Activated CD4-positive, alpha-beta memory T cell treated with anti-CD3 and anti-CD28 coated beads, Interleukin-2, amount 10 ng/mL, durations not matched to agents 7 days and 5 days (primary cell): ENCODE data around the gene ATP10A. TPM values are rescaled to one million over a fixed set of nuclear protein-coding genes. Genes with fewer than 3 reads are reported as not detected.

ENCODE experiments used
- CTCF ChIA-PET: fragments of 350-600 bp; sonication (Branson Sonifier 250); formaldehyde crosslinking; loops from one replicate; lab custom pipeline; 2021; ENCODE audit warnings: antibody characterized with exemption, inconsistent platforms; lab: Charles Lee
- POLR2A ChIA-PET: fragments of 350-600 bp; sonication (Branson Sonifier 250); formaldehyde crosslinking; loops from one replicate; lab custom pipeline; 2021; ENCODE audit warnings: antibody characterized with exemption; lab: Charles Lee
- DNase-seq: peaks from one replicate; pipeline ENCODE4 v3.0.0-alpha.2; 2020
- H3K27ac Mint-ChIP-seq: one replicate; pipeline ENCODE4 v1.8.0; 2021; ENCODE audit warnings: mild to moderate bottlenecking, mixed read lengths
- H3K27me3 Mint-ChIP-seq: one replicate; pipeline ENCODE4 v1.8.0; 2021; ENCODE audit warnings: mixed read lengths
- H3K36me3 Mint-ChIP-seq: one replicate; pipeline ENCODE4 v1.8.0; 2021; ENCODE audit warnings: low read depth, mixed read lengths
- H3K4me1 Mint-ChIP-seq: one replicate; pipeline ENCODE4 v1.8.0; 2021; ENCODE audit warnings: mixed read lengths
- H3K4me3 Mint-ChIP-seq: one replicate; pipeline ENCODE4 v1.8.0; 2021; ENCODE audit warnings: mild to moderate bottlenecking, mixed read lengths
- H3K9me3 Mint-ChIP-seq: one replicate; pipeline ENCODE4 v1.8.0; 2021; ENCODE audit warnings: mixed read lengths
- total RNA-seq, 2 experiments: library from RNA; stranded (reverse); gene quantifications; one replicate each; pipeline ENCODE4 v1.2.3, GENCODE V29; 2021

The ATP10A gene
- total RNA-seq = 10 to 100 TPM; 35.8 to 36.5 TPM

DNA sequence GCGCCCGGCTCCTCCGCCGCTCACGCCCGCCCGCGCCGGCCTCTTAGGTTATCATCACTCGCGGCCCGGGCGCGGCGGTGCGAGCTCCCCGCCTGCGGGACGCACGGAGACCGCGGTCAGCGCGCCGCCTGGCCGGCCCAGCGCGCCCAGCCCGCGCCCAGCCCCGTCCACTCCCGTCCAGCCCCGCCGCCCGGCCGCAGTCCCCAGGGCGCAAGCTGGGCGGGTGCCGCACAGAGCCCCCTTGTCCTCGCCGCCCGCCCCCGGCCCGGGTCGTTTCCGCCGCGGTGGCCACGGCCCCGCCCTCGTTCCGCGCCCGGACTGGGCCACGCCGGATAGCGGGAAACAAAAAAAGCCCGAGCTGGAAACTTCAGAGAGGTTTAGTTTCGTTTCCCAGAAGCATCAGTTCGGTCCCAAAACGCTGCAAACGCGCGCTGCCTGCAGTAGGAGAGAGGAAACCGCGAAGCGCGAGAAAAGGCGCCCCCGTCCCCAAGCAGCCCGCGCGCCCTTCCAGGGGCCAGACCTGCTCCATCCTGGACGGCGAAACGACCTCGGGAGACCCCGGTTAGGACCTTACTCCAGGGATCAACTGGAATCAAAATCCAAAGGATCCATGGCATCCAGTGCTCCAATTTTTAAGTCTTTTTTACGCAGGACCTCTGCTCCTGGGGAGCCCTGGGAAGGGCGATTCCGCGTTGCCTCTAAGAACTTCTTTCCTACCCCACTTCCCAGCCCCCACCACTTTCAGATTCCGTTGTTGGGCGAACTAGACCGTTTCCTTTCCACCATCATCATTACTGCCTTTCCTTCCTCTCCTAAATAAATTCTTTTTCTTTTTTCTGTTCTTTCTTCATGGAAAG lies at the start of gene ATP10A:
TSS of gene ATP10A (minus strand) at position 217 of the 857 bp plus-strand sequence. CDS start 231 bp downstream, outside the sequence.
- peaks cover 12% of the 10 kb centered on the region for H3K27me3 Mint-ChIP-seq
- CTCF ChIA-PET = interaction anchor here (0.9 to 2.3 kb wide), 2 partner anchors 71 to 80 kb away, joined by 5 to 7 read pairs; no protein-coding TSS in a partner anchor
- POLR2A ChIA-PET = interaction anchor here (0.7 to 5.9 kb wide), 7 partner anchors 10 to 79 kb away, joined by 3 to 124 read pairs (median 7); no protein-coding TSS in a partner anchor
- H3K4me3 Mint-ChIP-seq = peak within 1 kb of the TSS; percentile 93
- peaks cover 34% of the 10 kb centered on the region for H3K4me1 Mint-ChIP-seq
- H3K27ac Mint-ChIP-seq = peak within 1 kb of the TSS; percentile 85
- peaks cover 27% of the 10 kb centered on the region for H3K36me3 Mint-ChIP-seq
- H3K9me3 Mint-ChIP-seq = no peaks in the 10 kb centered on the region
- DNase-seq = peak; percentile 70

GRCh38 chr15:25912035-25912434 lies 48.9 kb upstream of the ATP10A start:
- POLR2A ChIA-PET = interaction anchor here (0.8 kb wide), 1 partner anchor 53 kb away, joined by 3 read pairs; no protein-coding TSS in a partner anchor

DNA sequence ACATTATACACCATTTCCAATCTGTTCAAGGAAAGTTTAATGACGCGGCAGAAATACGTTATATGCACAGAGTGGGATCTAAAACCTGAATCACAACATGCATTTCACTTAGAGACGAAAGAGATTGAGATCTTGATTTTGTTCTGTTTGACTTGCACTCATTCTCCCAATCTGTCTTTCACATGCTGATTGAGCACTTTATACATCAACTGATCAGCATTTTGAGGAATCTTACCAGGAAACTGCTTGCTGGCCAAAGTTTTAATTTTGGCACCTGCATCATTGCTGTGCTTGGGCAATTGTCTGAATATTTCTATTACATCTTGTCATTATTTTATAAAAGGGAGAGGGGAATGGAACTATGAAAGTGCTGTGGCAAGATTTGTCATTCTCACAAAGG lies 47.7 kb upstream of the ATP10A start:
- DNase-seq = no peak
- Mint-ChIP-seq H3K4me1 (no peaks in the 10 kb centered on the region), H3K9me3 (no peaks in the 10 kb centered on the region), H3K27me3 (peaks cover 4% of the 10 kb centered on the region), H3K27ac (no peak overlapping the region), H3K4me3 (no peak overlapping the region), H3K36me3 (no peaks in the 10 kb centered on the region)
- POLR2A ChIA-PET = no interaction called here
- CTCF ChIA-PET = no interaction called here

More at GRCh38 chr15:25912035-25912434, 48.9 kb upstream of the ATP10A start:
- no peak overlapping the region for H3K4me3 Mint-ChIP-seq
- no peaks in the 10 kb centered on the region for H3K36me3 Mint-ChIP-seq
- CTCF ChIA-PET = interaction anchor here (1.3 kb wide), 1 partner anchor 22 kb away, joined by 4 read pairs; no protein-coding TSS in a partner anchor
- peaks cover 8% of the 10 kb centered on the region for H3K27me3 Mint-ChIP-seq
- no peaks in the 10 kb centered on the region for H3K9me3 Mint-ChIP-seq
- no peaks in the 10 kb centered on the region for H3K4me1 Mint-ChIP-seq
- no peak overlapping the region for H3K27ac Mint-ChIP-seq
- no peak for DNase-seq

- Mint-ChIP-seq H3K4me3 (no peak overlapping the region), H3K4me1 (no peaks in the 10 kb centered on the region), H3K27me3 (no peaks in the 10 kb centered on the region), H3K27ac (no peak overlapping the region), H3K36me3 (no peaks in the 10 kb centered on the region), H3K9me3 (no peaks in the 10 kb centered on the region)
- POLR2A ChIA-PET = no interaction called here
- CTCF ChIA-PET = no interaction called here
- no peak for DNase-seq
Observed at GRCh38 chr15:25909806-25910205, 46.7 kb upstream of the ATP10A start.

DNA sequence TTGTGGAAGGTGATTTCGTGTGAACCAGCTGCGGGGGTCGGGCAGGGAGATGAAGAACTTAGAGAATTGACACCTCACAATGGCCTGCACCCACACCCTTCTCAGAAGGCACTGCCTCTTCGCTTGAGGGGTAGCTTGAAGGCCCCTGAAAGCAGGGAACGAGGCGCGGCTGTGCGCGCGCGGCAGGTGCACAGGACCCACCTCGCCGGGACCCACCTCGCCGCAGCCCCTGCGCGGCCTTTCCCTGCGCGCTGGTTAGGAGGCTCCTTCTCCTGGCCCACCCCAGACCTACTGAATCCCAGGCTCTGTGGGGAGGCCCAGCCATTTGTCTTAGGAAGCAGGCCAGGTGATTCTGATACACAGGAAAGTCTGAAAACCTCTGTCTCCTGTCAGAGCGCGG lies 46.2 kb upstream of the ATP10A start:
- CTCF ChIA-PET = no interaction called here
- H3K36me3 Mint-ChIP-seq = no peaks in the 10 kb centered on the region
- no peak overlapping the region for H3K27ac Mint-ChIP-seq
- no peaks in the 10 kb centered on the region for H3K9me3 Mint-ChIP-seq
- no peak for DNase-seq
- H3K27me3 Mint-ChIP-seq = no peaks in the 10 kb centered on the region
- POLR2A ChIA-PET = no interaction called here
- H3K4me3 Mint-ChIP-seq = no peak overlapping the region
- no peaks in the 10 kb centered on the region for H3K4me1 Mint-ChIP-seq

DNA sequence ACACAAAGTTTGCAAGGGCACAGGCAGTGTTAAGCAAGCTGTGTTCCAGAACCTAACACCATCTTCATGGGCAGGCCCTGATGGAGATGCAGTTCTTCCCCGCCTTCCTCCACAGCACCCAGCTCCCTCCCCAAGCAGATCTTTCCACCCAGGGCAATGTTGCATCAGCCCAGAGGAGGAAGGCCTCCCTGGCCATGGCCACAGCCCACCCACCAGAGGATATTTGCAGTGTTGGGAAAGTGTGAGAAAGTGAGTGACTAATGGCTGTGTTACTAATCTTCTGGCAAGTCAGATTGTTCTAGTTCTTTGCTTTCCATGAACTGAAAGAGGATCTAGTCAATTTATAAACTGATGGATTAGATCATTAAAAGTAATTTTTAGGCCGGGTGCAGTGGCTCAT lies 42.0 kb upstream of the ATP10A start:
- no peaks in the 10 kb centered on the region for H3K9me3 Mint-ChIP-seq
- no peak overlapping the region for H3K27ac Mint-ChIP-seq
- POLR2A ChIA-PET = no interaction called here
- H3K4me1 Mint-ChIP-seq = peaks cover 10% of the 10 kb centered on the region
- no peaks in the 10 kb centered on the region for H3K36me3 Mint-ChIP-seq
- H3K27me3 Mint-ChIP-seq = no peaks in the 10 kb centered on the region
- CTCF ChIA-PET = no interaction called here
- DNase-seq = no peak
- no peak overlapping the region for H3K4me3 Mint-ChIP-seq

DNA sequence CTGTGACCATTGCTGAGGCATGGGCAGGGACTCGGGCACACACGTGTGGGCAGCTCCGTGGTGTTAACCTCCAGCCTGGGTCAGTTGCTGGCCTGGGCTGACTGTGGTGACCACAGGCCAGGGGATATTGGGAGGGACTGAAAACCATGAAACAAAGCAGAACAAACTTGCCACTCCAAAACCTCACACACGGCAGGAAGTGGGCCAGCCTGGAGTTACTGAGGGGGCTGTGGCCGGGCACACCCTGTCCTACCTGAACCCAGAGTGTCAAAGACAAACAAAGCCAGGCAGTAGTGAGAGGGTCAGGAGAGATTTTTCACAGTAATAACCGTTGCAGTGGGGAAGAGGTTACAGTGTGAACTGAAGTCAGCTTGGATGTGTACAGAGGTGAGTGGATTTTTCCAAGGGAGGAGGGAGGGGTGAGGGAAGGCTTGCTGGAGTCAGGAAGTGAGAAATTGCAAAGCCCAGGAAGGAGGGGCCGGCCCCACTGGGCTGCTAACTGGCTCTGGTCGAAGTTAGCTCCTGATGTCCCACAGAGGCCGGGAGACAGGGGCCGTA lies 40.0 kb upstream of the ATP10A start:
- H3K27ac Mint-ChIP-seq = peak overlapping the region; percentile 51
- peaks cover 10% of the 10 kb centered on the region for H3K4me1 Mint-ChIP-seq
- CTCF ChIA-PET = no interaction called here
- no peak for DNase-seq
- POLR2A ChIA-PET = no interaction called here
- no peaks in the 10 kb centered on the region for H3K9me3 Mint-ChIP-seq
- no peak overlapping the region for H3K4me3 Mint-ChIP-seq
- H3K27me3 Mint-ChIP-seq = no peaks in the 10 kb centered on the region
- no peaks in the 10 kb centered on the region for H3K36me3 Mint-ChIP-seq

DNA sequence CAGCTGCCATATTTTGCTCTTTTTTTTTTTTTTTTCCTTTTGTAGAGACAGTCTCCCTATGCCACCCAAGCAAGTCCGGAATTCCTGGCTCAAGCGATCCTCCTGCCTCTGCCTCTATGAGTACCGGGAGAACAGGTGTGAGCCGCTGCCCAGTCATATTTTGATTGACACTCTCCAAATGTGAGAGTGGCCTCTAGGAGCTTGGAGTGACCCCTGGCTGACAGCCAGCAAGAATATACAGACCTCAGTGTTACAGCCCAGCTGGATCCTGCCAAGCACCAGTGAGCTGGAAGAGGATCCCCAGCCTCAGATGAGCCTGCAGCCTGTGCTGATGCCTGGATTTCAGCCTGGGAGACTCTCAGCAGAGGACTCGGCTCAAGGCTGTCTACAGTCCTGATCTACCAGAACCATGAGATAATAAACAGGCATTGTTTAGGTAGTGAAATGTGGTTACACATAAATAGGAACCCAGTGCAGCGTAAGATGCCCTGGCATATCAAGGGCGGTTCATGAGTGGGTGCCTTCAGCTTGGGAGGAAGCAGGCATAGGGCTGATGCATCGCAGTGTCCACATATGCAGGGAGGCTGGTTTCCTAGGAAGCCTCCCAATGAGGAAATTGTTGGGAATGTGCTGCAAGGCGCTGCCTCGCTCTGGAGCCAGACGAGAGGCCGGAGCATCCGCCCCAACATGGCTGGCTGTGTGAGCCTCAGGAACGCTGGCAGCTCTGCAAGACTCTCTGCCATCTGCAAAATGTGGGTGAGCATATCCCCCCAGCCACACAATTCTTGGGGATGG lies 38.9 kb upstream of the ATP10A start:
- POLR2A ChIA-PET = no interaction called here
- no peaks in the 10 kb centered on the region for H3K36me3 Mint-ChIP-seq
- H3K4me3 Mint-ChIP-seq = no peak overlapping the region
- DNase-seq = no peak
- CTCF ChIA-PET = no interaction called here
- H3K4me1 Mint-ChIP-seq = peaks cover 10% of the 10 kb centered on the region
- no peak overlapping the region for H3K27ac Mint-ChIP-seq
- H3K27me3 Mint-ChIP-seq = no peaks in the 10 kb centered on the region
- H3K9me3 Mint-ChIP-seq = no peaks in the 10 kb centered on the region

DNA sequence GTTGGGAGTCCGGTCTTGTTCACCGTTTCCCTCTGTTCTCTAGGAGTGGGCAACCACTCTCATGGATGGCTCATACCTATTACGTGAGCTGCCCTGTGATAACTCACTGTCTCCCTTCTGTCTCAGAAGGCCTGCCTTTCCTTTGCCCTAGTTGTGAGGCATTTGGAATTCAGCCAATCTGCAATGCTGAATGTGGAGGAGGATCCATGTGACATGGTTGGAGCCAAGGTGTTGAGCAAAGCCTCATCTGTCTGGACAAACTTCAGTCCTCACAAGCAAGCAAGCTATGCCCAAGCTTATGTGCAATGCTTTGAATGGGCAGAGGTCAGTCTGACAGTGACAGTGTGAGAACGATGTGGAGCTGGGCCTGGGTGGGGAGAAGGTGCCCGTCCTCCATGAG lies 37.8 kb upstream of the ATP10A start:
- DNase-seq = no peak
- Mint-ChIP-seq H3K36me3 (no peaks in the 10 kb centered on the region), H3K4me1 (peaks cover 10% of the 10 kb centered on the region), H3K4me3 (no peak overlapping the region), H3K9me3 (no peaks in the 10 kb centered on the region), H3K27ac (no peak overlapping the region), H3K27me3 (no peaks in the 10 kb centered on the region)
- ChIA-PET CTCF (interaction anchor here (1.3 kb wide), 1 partner anchor 33 kb away, joined by 4 read pairs; no protein-coding TSS in a partner anchor), POLR2A (no interaction called here)

DNA sequence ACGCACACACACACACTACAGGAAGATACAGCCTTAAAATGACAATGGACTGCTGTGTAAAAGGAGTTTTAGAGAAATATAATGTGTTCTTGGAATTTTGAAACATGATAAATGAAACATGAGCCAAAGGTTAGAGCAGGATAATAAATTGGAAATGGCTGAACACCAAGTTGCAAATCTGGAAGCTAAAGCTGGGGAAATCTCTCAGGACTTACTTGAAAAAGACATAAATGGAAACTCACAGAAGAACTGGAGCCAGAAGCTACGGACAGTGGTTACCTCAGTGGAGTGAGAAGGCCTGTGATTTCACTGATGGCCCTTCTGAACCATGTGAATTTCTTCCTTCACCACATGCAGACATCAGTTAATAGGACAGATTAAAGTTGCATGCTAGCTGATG lies 37.3 kb upstream of the ATP10A start:
- no peaks in the 10 kb centered on the region for H3K36me3 Mint-ChIP-seq
- H3K4me3 Mint-ChIP-seq = no peak overlapping the region
- no peak for DNase-seq
- H3K27me3 Mint-ChIP-seq = no peaks in the 10 kb centered on the region
- CTCF ChIA-PET = interaction anchor here (1.3 kb wide), 1 partner anchor 34 kb away, joined by 4 read pairs; no protein-coding TSS in a partner anchor
- H3K4me1 Mint-ChIP-seq = peaks cover 10% of the 10 kb centered on the region
- H3K9me3 Mint-ChIP-seq = no peaks in the 10 kb centered on the region
- POLR2A ChIA-PET = no interaction called here
- no peak overlapping the region for H3K27ac Mint-ChIP-seq

GRCh38 chr15:25899870-25900269 lies 36.7 kb upstream of the ATP10A start:
- ChIA-PET POLR2A (no interaction called here), CTCF (interaction anchor here (1.3 kb wide), 1 partner anchor 34 kb away, joined by 4 read pairs; no protein-coding TSS in a partner anchor)
- Mint-ChIP-seq H3K36me3 (no peaks in the 10 kb centered on the region), H3K27me3 (no peaks in the 10 kb centered on the region), H3K4me1 (peaks cover 10% of the 10 kb centered on the region), H3K4me3 (no peak overlapping the region), H3K27ac (no peak overlapping the region), H3K9me3 (no peaks in the 10 kb centered on the region)
- DNase-seq = no peak

DNA sequence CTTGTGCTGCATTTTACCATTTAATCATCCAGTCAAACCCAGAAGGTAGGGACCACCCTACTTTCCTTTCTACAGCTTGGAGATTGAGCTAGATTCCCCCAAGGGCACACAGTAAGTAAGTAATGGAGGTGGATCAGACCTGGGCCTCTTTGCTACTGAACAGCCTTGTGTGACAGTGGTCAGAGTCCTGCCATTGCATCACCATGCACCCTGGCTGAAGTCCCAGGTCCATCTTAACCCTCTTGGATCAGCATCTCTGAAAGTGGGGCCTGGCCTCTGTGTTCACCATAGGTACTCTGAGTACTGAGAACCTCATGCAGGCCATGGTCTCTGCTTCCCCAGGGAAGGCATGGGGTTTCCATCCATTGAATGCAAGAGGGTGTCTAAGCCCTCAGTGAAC lies 34.5 kb upstream of the ATP10A start:
- Mint-ChIP-seq H3K27me3 (peaks cover 6% of the 10 kb centered on the region), H3K4me1 (peaks cover 1% of the 10 kb centered on the region), H3K4me3 (no peak overlapping the region), H3K36me3 (no peaks in the 10 kb centered on the region), H3K27ac (no peak overlapping the region), H3K9me3 (no peaks in the 10 kb centered on the region)
- DNase-seq = no peak
- POLR2A ChIA-PET = no interaction called here
- CTCF ChIA-PET = no interaction called here
